Activated naive CD8-positive, alpha-beta T cell (primary cell): ENCODE measurements around the gene DPH3.

Source experiments
- H3K27ac Mint-ChIP-seq: one replicate; pipeline ENCODE4 v1.8.0; 2021; ENCODE audit warnings: mixed read lengths
- H3K27me3 Mint-ChIP-seq: one replicate; pipeline ENCODE4 v1.8.0; 2021; ENCODE audit warnings: mixed read lengths
- H3K36me3 Mint-ChIP-seq: one replicate; pipeline ENCODE4 v1.8.0; 2021; ENCODE audit warnings: mixed read lengths
- H3K4me1 Mint-ChIP-seq: one replicate; pipeline ENCODE4 v1.8.0; 2021; ENCODE audit warnings: low read depth, mixed read lengths
- H3K4me3 Mint-ChIP-seq: one replicate; pipeline ENCODE4 v1.8.0; 2021; ENCODE audit warnings: mild to moderate bottlenecking, mixed read lengths
- H3K9me3 Mint-ChIP-seq: one replicate; pipeline ENCODE4 v1.8.0; 2021; ENCODE audit warnings: low read depth, mixed read lengths

DPH3 gene

GRCh38 chr3:16253601-16254000 lies 11.1 kb downstream of the DPH3 start:
- H3K4me1 Mint-ChIP-seq = peaks cover 6% of the 10 kb centered on the region
- H3K27me3 Mint-ChIP-seq = no peaks in the 10 kb centered on the region
- H3K9me3 Mint-ChIP-seq = no peaks in the 10 kb centered on the region
- H3K27ac Mint-ChIP-seq = no peak overlapping the region
- H3K4me3 Mint-ChIP-seq = no peak overlapping the region
- H3K36me3 Mint-ChIP-seq = no peaks in the 10 kb centered on the region

- Mint-ChIP-seq H3K36me3 (no peaks in the 10 kb centered on the region), H3K27me3 (no peaks in the 10 kb centered on the region), H3K4me3 (no peak overlapping the region), H3K4me1 (peaks cover 6% of the 10 kb centered on the region), H3K27ac (no peak overlapping the region), H3K9me3 (no peaks in the 10 kb centered on the region)
Observed at GRCh38 chr3:16252988-16253387, 11.8 kb downstream of the DPH3 start.

GRCh38 chr3:16252243-16252978 lies 12.3 kb downstream of the DPH3 start:
- peaks cover 6% of the 10 kb centered on the region for H3K4me1 Mint-ChIP-seq
- no peaks in the 10 kb centered on the region for H3K36me3 Mint-ChIP-seq
- H3K27ac Mint-ChIP-seq = no peak overlapping the region
- no peaks in the 10 kb centered on the region for H3K27me3 Mint-ChIP-seq
- no peak overlapping the region for H3K4me3 Mint-ChIP-seq
- no peaks in the 10 kb centered on the region for H3K9me3 Mint-ChIP-seq

- Mint-ChIP-seq H3K27me3 (no peaks in the 10 kb centered on the region), H3K4me1 (peaks cover 10% of the 10 kb centered on the region)
Observed at GRCh38 chr3:16251316-16252085, 13.2 kb downstream of the DPH3 start.

GRCh38 chr3:16249886-16250285 lies 14.9 kb downstream of the DPH3 start:
- Mint-ChIP-seq H3K27ac (no peak overlapping the region), H3K27me3 (no peaks in the 10 kb centered on the region), H3K4me1 (peaks cover 6% of the 10 kb centered on the region), H3K4me3 (no peak overlapping the region), H3K9me3 (no peaks in the 10 kb centered on the region), H3K36me3 (no peaks in the 10 kb centered on the region)

More at GRCh38 chr3:16251316-16252085, 13.2 kb downstream of the DPH3 start:
- Mint-ChIP-seq H3K4me3 (no peak overlapping the region), H3K9me3 (no peaks in the 10 kb centered on the region), H3K36me3 (no peaks in the 10 kb centered on the region), H3K27ac (no peak overlapping the region)

DNA sequence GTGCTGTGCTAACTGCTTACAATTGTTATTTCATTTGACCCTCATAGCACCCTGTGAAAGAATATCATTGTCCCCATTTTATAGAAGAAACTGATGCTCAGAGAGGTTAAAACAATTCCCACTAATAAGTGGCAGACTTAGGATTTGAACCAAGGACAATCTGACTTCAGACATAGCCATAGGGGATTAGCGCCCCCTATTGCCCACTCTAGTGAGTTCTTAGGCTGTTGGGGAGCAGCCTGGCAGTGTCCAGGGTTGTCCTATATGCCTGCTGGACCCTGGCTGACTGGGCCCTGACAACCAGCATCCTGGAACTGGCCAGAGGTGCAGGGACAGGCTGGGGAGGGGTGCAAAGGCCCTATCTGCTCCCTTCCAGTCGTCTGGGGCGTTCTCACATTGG lies 15.4 kb downstream of the DPH3 start:
- Mint-ChIP-seq H3K27ac (no peak overlapping the region), H3K36me3 (no peaks in the 10 kb centered on the region), H3K27me3 (no peaks in the 10 kb centered on the region), H3K9me3 (no peaks in the 10 kb centered on the region), H3K4me3 (no peak overlapping the region), H3K4me1 (peaks cover 5% of the 10 kb centered on the region)

- Mint-ChIP-seq H3K4me3 (no peak overlapping the region), H3K36me3 (no peaks in the 10 kb centered on the region), H3K27ac (no peak overlapping the region), H3K27me3 (no peaks in the 10 kb centered on the region), H3K4me1 (peaks cover 5% of the 10 kb centered on the region), H3K9me3 (no peaks in the 10 kb centered on the region)
Observed at GRCh38 chr3:16248556-16248955, 16.2 kb downstream of the DPH3 start.

GRCh38 chr3:16247282-16248061 lies 17.3 kb downstream of the DPH3 start:
- H3K4me3 Mint-ChIP-seq = no peak overlapping the region
- H3K36me3 Mint-ChIP-seq = no peaks in the 10 kb centered on the region
- no peak overlapping the region for H3K27ac Mint-ChIP-seq
- H3K9me3 Mint-ChIP-seq = no peaks in the 10 kb centered on the region
- H3K27me3 Mint-ChIP-seq = no peaks in the 10 kb centered on the region
- peaks cover 5% of the 10 kb centered on the region for H3K4me1 Mint-ChIP-seq

- Mint-ChIP-seq H3K9me3 (no peaks in the 10 kb centered on the region), H3K27ac (no peak overlapping the region), H3K4me3 (no peak overlapping the region)
Observed at GRCh38 chr3:16245609-16246008, 19.1 kb downstream of the DPH3 start.

GRCh38 chr3:16243706-16244490 lies 20.8 kb downstream of the DPH3 start:
- Mint-ChIP-seq H3K4me1 (peaks cover 6% of the 10 kb centered on the region), H3K9me3 (no peaks in the 10 kb centered on the region), H3K36me3 (no peaks in the 10 kb centered on the region), H3K27me3 (no peaks in the 10 kb centered on the region), H3K27ac (no peak overlapping the region), H3K4me3 (no peak overlapping the region)

More at GRCh38 chr3:16245609-16246008, 19.1 kb downstream of the DPH3 start:
- Mint-ChIP-seq H3K27me3 (no peaks in the 10 kb centered on the region), H3K4me1 (peaks cover 5% of the 10 kb centered on the region), H3K36me3 (no peaks in the 10 kb centered on the region)

DNA sequence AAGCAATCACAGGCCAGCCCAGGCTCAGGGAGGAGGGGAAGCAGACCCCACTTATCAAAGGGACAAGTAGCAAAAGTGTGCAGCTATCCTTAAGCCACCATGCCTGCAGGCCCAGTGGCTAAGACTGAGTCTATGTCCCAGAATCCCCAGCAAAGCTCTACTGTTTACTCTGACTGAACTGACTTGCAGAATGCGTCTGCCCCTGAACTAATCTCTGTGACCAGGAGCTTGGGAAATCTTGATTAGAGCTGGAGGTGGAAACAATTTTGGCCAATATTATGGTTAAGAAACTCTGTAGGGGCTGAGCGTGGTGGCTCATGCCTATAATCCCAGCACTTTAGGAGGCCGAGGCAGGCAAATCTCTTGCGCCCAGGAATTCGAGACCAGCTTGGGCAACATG lies 22.6 kb downstream of the DPH3 start:
- peaks cover 4% of the 10 kb centered on the region for H3K4me1 Mint-ChIP-seq
- H3K9me3 Mint-ChIP-seq = no peaks in the 10 kb centered on the region
- H3K27me3 Mint-ChIP-seq = no peaks in the 10 kb centered on the region
- H3K36me3 Mint-ChIP-seq = no peaks in the 10 kb centered on the region
- H3K27ac Mint-ChIP-seq = no peak overlapping the region
- H3K4me3 Mint-ChIP-seq = no peak overlapping the region

DNA sequence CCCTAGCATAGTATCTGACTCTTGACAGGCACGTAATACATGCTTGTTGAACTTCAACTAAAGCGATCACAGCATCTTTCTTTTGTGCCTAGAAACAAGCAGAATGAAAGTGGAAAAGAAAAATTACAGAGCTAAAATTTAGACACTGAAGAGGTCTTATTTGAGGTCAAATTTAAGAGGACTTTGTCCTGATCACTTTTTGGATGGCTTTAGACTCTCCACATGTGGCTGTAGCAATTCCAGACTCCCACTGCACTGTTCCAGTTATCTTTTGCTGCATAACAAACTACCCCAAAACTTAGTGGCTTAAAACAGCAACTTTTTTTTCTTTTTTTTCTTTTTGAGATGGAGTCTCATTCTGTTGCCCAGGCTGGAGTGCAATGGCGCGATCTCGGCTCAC lies 23.5 kb downstream of the DPH3 start:
- H3K4me3 Mint-ChIP-seq = no peak overlapping the region
- no peak overlapping the region for H3K27ac Mint-ChIP-seq
- H3K36me3 Mint-ChIP-seq = no peaks in the 10 kb centered on the region
- no peaks in the 10 kb centered on the region for H3K9me3 Mint-ChIP-seq
- H3K4me1 Mint-ChIP-seq = peaks cover 1% of the 10 kb centered on the region
- no peaks in the 10 kb centered on the region for H3K27me3 Mint-ChIP-seq

GRCh38 chr3:16240229-16241023 lies 24.3 kb downstream of the DPH3 start:
- Mint-ChIP-seq H3K4me3 (no peak overlapping the region), H3K9me3 (no peaks in the 10 kb centered on the region), H3K27me3 (no peaks in the 10 kb centered on the region), H3K27ac (no peak overlapping the region), H3K36me3 (no peaks in the 10 kb centered on the region), H3K4me1 (peaks cover 1% of the 10 kb centered on the region)

DNA sequence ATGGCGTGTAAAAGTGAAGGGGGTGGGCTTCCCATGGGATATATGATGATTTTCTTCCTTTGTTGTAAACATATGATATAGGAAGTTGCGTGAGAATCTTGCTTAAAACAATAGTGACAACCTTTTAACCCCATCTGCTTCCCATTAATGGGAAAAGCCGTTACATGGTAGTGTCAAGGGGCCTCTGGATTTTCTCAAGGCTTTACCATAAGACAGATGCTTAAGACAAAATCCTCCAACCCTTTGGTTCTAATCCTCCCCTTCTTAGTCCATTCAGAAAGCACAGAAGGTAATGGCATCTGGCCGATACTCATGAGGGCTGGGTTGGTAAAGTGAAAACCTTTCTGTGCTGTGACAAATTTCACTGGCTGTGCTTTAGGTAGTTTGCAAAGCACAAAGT lies 25.0 kb downstream of the DPH3 start:
- Mint-ChIP-seq H3K4me1 (peaks cover 1% of the 10 kb centered on the region), H3K36me3 (no peaks in the 10 kb centered on the region), H3K4me3 (no peak overlapping the region), H3K27ac (no peak overlapping the region), H3K27me3 (no peaks in the 10 kb centered on the region), H3K9me3 (no peaks in the 10 kb centered on the region)
